Muscle of leg (tissue), 11 donors: ENCODE results near the gene TNKS2. TPM values are rescaled to one million over a fixed set of nuclear protein-coding genes. Genes with fewer than 3 reads are reported as not detected.
"Not testable (repeated sequence)": the region's sequence is repeated elsewhere in the genome, so short reads cannot be mapped to it uniquely, and the experiment has no call there.

Experiments used
- DNase-seq: peaks from one replicate; pipeline ENCODE4 v3.0.0; 2013
- H3K27ac ChIP-seq: one replicate; pipeline ENCODE4 v1.5.1; 2013; ENCODE audit warnings: mild to moderate bottlenecking, low read length, control low read depth
- H3K27me3 ChIP-seq: one replicate; pipeline ENCODE4 v1.6.1; 2013; ENCODE audit warnings: low read length; ENCODE audit not compliant: control insufficient read depth, insufficient read depth
- H3K36me3 ChIP-seq: one replicate; pipeline ENCODE4 v1.6.1; 2013; ENCODE audit warnings: low read length; ENCODE audit not compliant: control insufficient read depth, insufficient read depth
- H3K4me1 ChIP-seq: one replicate; pipeline ENCODE4 v1.6.1; 2013; ENCODE audit warnings: low read length; ENCODE audit not compliant: control insufficient read depth, insufficient read depth
- H3K4me3 ChIP-seq: one replicate; pipeline ENCODE4 v1.5.1; 2013; ENCODE audit warnings: low read length, control low read depth
- H3K9me3 ChIP-seq: replicated peaks from 2 replicates; pipeline ENCODE4 v1.6.1; 2013; ENCODE audit warnings: low read depth, low read length; ENCODE audit not compliant: control insufficient read depth
- WGBS: methylation state at CpG from one replicate; pipeline ENCODE4 v1.1.5; 2013; ENCODE audit warnings: missing lambda C conversion rate; ENCODE audit not compliant: insufficient coverage; 5-methylcytosine and 5-hydroxymethylcytosine counted together
- polyA plus RNA-seq, 8 donors: library from polyadenylated mRNA; unstranded; fragments of 120-200 nt; gene quantifications; one replicate each; pipeline versions ENCODE4 v1.2.1 to v1.2.3, GENCODE V29; 2013; ENCODE audit warnings: inconsistent platforms in 1 of 8, low replicate concordance in 1 of 8; ENCODE audit not compliant: insufficient read length in 8 of 8, insufficient read depth in 1 of 8
- total RNA-seq: library from RNA; stranded (reverse); fragments of 120-200 nt; gene quantifications from one replicate; pipeline ENCODE4 v1.2.4, GENCODE V29; 2013

TNKS2 gene
- total and polyA plus RNA-seq, 9 donors, result 23.0 to 42.0 (median 33.4) TPM

- no peak for DNase-seq
- H3K4me1 ChIP-seq, result peaks cover 22% of the 10 kb centered on the region
- no peak overlapping the region for H3K4me3 ChIP-seq
- H3K27ac ChIP-seq, result no peak overlapping the region
- peaks cover 7% of the 10 kb centered on the region for H3K27me3 ChIP-seq
- no peaks in the 10 kb centered on the region for H3K36me3 ChIP-seq
- WGBS, result 82% methylated on average over 3 of the region's 9 CpGs
- no peaks in the 10 kb centered on the region for H3K9me3 ChIP-seq
Observed at GRCh38 chr10:91885362-91886079, 87.3 kb downstream of the TNKS2 start.

- no peaks in the 10 kb centered on the region for H3K9me3 ChIP-seq
Observed at GRCh38 chr10:91886954-91887271, 88.7 kb downstream of the TNKS2 start.

GRCh38 chr10:91887272-91888076, 89.2 kb downstream of the TNKS2 start:
- DNase-seq, result peak; percentile 54
- H3K9me3 ChIP-seq, result no peaks in the 10 kb centered on the region
- H3K4me1 ChIP-seq, result peaks cover 22% of the 10 kb centered on the region
- H3K27ac ChIP-seq, result no peak overlapping the region
- peak overlapping the region; percentile 55 for H3K4me3 ChIP-seq
- H3K27me3 ChIP-seq, result peaks cover 2% of the 10 kb centered on the region
- H3K36me3 ChIP-seq, result no peaks in the 10 kb centered on the region
- WGBS, result 0% methylated on average over 50 of the region's 59 CpGs

More at GRCh38 chr10:91886954-91887271, 88.7 kb downstream of the TNKS2 start:
- H3K27me3 ChIP-seq, result peaks cover 2% of the 10 kb centered on the region
- 0% methylated on average over 5 of the region's 6 CpGs for WGBS
- DNase-seq, result no peak
- no peak overlapping the region for H3K27ac ChIP-seq
- H3K4me3 ChIP-seq, result peak overlapping the region; percentile 55
- H3K4me1 ChIP-seq, result peaks cover 22% of the 10 kb centered on the region
- no peaks in the 10 kb centered on the region for H3K36me3 ChIP-seq

- H3K4me1 ChIP-seq, result peaks cover 7% of the 10 kb centered on the region
- no peak overlapping the region for H3K4me3 ChIP-seq
- whole genome bisulfite sequencing, result 100% methylated on average over 1 of the region's 1 CpG
- DNase-seq, result no peak
- no peaks in the 10 kb centered on the region for H3K9me3 ChIP-seq
- H3K27ac ChIP-seq, result no peak overlapping the region
- H3K36me3 ChIP-seq, result no peaks in the 10 kb centered on the region
- H3K27me3 ChIP-seq, result peaks cover 2% of the 10 kb centered on the region
Observed at GRCh38 chr10:91891125-91892001, 93.1 kb downstream of the TNKS2 start.

GRCh38 chr10:91893051-91893450, 94.8 kb downstream of the TNKS2 start:
- H3K36me3 ChIP-seq, result no peaks in the 10 kb centered on the region
- no peaks in the 10 kb centered on the region for H3K4me1 ChIP-seq
- no peak for DNase-seq
- peaks cover 2% of the 10 kb centered on the region for H3K27me3 ChIP-seq
- H3K9me3 ChIP-seq, result no peaks in the 10 kb centered on the region
- H3K4me3 ChIP-seq, result no peak overlapping the region
- no peak overlapping the region for H3K27ac ChIP-seq
- WGBS, result 80% methylated on average over 1 of the region's 2 CpGs

GRCh38 chr10:91894261-91894685, 96.0 kb downstream of the TNKS2 start:
- not testable (repeated sequence) for H3K4me1 ChIP-seq, H3K9me3 ChIP-seq, H3K27me3 ChIP-seq, H3K27ac ChIP-seq, DNase-seq, H3K4me3 ChIP-seq, H3K36me3 ChIP-seq
- 56% methylated on average over 3 of the region's 14 CpGs for WGBS

GRCh38 chr10:91896212-91896756, 98.1 kb downstream of the TNKS2 start:
- Histone ChIP-seq H3K9me3 (no peaks in the 10 kb centered on the region), H3K4me3 (no peak overlapping the region), H3K36me3 (no peaks in the 10 kb centered on the region), H3K27ac (no peak overlapping the region), H3K4me1 (no peaks in the 10 kb centered on the region), H3K27me3 (no peaks in the 10 kb centered on the region)
- DNase-seq, result no peak
- WGBS, result 64% methylated on average over 2 of the region's 3 CpGs

- no peaks in the 10 kb centered on the region for H3K36me3 ChIP-seq
- H3K4me3 ChIP-seq, result no peak overlapping the region
- no peaks in the 10 kb centered on the region for H3K27me3 ChIP-seq
- H3K4me1 ChIP-seq, result no peaks in the 10 kb centered on the region
- no peaks in the 10 kb centered on the region for H3K9me3 ChIP-seq
- no peak for DNase-seq
- H3K27ac ChIP-seq, result no peak overlapping the region
- WGBS, result 63% methylated on average over 2 of the region's 8 CpGs
Observed at GRCh38 chr10:91897421-91897820, 99.2 kb downstream of the TNKS2 start.

GRCh38 chr10:91901784-91902677, 103.8 kb downstream of the TNKS2 start:
- DNase-seq, result no peak
- Histone ChIP-seq H3K36me3 (peaks cover 2% of the 10 kb centered on the region), H3K4me1 (no peaks in the 10 kb centered on the region), H3K27me3 (no peaks in the 10 kb centered on the region), H3K4me3 (no peak overlapping the region), H3K9me3 (no peaks in the 10 kb centered on the region), H3K27ac (no peak overlapping the region)
- 59% methylated on average over 2 of the region's 2 CpGs for WGBS
